ENCODE data around the gene PQBP1. TPM values are rescaled to one million over a fixed set of nuclear protein-coding genes. Genes with fewer than 3 reads are reported as not detected.
A peak's percentile ranks its signal among the peaks of the same experiment; 100 is the strongest.

PQBP1 gene
- total and polyA plus RNA-seq, 5 donors from 2014 or later: 70.0 to 98.9 (median 93.0) TPM

- peak overlapping the region in 2 of 3 donors; percentile 26 to 68 for H3K27ac Mint-ChIP-seq
- Histone ChIP-seq H3K27ac (ENCODE audit: insufficient read depth, low read length, poor library complexity, severe bottlenecking) (no peak overlapping the region), H3K9me3 (ENCODE audit: control insufficient read depth in 2 of 2, low read length in 2 of 2) (no peaks in the 10 kb centered on the region), H3K4me3 (ENCODE audit: low read depth, low read length) (no peak overlapping the region), H3K27me3 (ENCODE audit: control insufficient read depth, insufficient read depth, low read length) (no peaks in the 10 kb centered on the region), H3K4me1 (ENCODE audit: control insufficient read depth, insufficient read depth, low read length, poor library complexity, severe bottlenecking) (peaks cover 10% of the 10 kb centered on the region), H3K36me3 (ENCODE audit: control insufficient read depth, insufficient read depth, low read length) (peaks cover 36% of the 10 kb centered on the region)
- peaks cover 0 to 27% (median 3%) of the 10 kb centered on the region in 4 donors for H3K4me1 Mint-ChIP-seq
- no peaks in the 10 kb centered on the region for H3K27me3 Mint-ChIP-seq
- ATAC-seq (ENCODE audit: low read depth in 2 of 2) (no peak), DNase-seq (no peak)
- H3K9me3 Mint-ChIP-seq: no peaks in the 10 kb centered on the region
- H3K36me3 Mint-ChIP-seq: peaks cover 15% of the 10 kb centered on the region
- H3K4me3 Mint-ChIP-seq: no peak overlapping the region
Measured at GRCh38 chrX:48902135-48902534, 4.4 kb downstream of the PQBP1 start.

GRCh38 chrX:48902776-48903175, 5.0 kb downstream of the PQBP1 start:
- ATAC-seq (ENCODE audit: low read depth in 2 of 2): no peak
- Histone ChIP-seq H3K9me3 (ENCODE audit: control insufficient read depth in 2 of 2, low read length in 2 of 2) (no peaks in the 10 kb centered on the region), H3K27me3 (ENCODE audit: control insufficient read depth, insufficient read depth, low read length) (no peaks in the 10 kb centered on the region), H3K27ac (ENCODE audit: insufficient read depth, low read length, poor library complexity, severe bottlenecking) (no peak overlapping the region), H3K36me3 (ENCODE audit: control insufficient read depth, insufficient read depth, low read length) (peaks cover 36% of the 10 kb centered on the region), H3K4me1 (ENCODE audit: control insufficient read depth, insufficient read depth, low read length, poor library complexity, severe bottlenecking) (peaks cover 10% of the 10 kb centered on the region), H3K4me3 (ENCODE audit: low read depth, low read length) (no peak overlapping the region)
- no peak overlapping the region for H3K4me3 Mint-ChIP-seq
- H3K36me3 Mint-ChIP-seq: peaks cover 15% of the 10 kb centered on the region
- no peak for DNase-seq
- H3K4me1 Mint-ChIP-seq: peaks cover 0 to 22% (median 3%) of the 10 kb centered on the region in 4 donors
- no peaks in the 10 kb centered on the region for H3K27me3 Mint-ChIP-seq
- H3K9me3 Mint-ChIP-seq: no peaks in the 10 kb centered on the region
- peak overlapping the region in 2 of 3 donors; percentile 36 to 68 for H3K27ac Mint-ChIP-seq

DNA sequence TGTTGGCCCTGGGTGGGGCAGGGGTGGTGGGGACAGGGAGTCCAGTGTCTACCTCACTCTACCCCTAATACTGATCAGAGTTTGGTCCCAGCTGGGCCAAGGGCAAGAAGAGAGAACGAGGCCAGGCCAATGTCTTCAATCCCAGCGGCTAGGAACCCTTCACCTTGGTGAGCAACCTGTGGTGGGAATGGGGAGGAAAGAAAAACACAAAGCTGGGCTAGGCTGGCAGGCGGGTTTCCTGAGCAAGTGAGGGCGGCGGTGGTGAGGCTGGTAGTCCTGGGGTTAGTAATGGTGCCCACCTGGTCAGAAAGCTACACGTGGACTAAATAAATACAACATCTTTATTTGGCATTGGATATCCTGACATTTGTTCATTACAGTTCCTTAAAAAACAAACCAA, 5.6 kb downstream of the PQBP1 start:
- peaks cover 36% of the 10 kb centered on the region for H3K36me3 ChIP-seq (ENCODE audit: control insufficient read depth, insufficient read depth, low read length)
- no peak overlapping the region for H3K27ac ChIP-seq (ENCODE audit: insufficient read depth, low read length, poor library complexity, severe bottlenecking)
- H3K4me3 ChIP-seq (ENCODE audit: low read depth, low read length): no peak overlapping the region
- ATAC-seq (ENCODE audit: low read depth in 2 of 2): no peak
- Mint-ChIP-seq H3K36me3 (peaks cover 15% of the 10 kb centered on the region), H3K27ac (peak overlapping the region in 1 of 3 donors; percentile 43), H3K4me3 (peak overlapping the region in 1 of 4 donors; percentile 53), H3K4me1 (peaks cover 0 to 17% (median 3%) of the 10 kb centered on the region in 4 donors), H3K27me3 (no peaks in the 10 kb centered on the region), H3K9me3 (peaks cover 0 to 2% (median 0%) of the 10 kb centered on the region in 7 donors)
- H3K4me1 ChIP-seq (ENCODE audit: control insufficient read depth, insufficient read depth, low read length, poor library complexity, severe bottlenecking): peaks cover 10% of the 10 kb centered on the region
- no peaks in the 10 kb centered on the region for H3K27me3 ChIP-seq (ENCODE audit: control insufficient read depth, insufficient read depth, low read length)
- no peaks in the 10 kb centered on the region for H3K9me3 ChIP-seq (ENCODE audit: control insufficient read depth in 2 of 2, low read length in 2 of 2)
- no peak for DNase-seq

DNA sequence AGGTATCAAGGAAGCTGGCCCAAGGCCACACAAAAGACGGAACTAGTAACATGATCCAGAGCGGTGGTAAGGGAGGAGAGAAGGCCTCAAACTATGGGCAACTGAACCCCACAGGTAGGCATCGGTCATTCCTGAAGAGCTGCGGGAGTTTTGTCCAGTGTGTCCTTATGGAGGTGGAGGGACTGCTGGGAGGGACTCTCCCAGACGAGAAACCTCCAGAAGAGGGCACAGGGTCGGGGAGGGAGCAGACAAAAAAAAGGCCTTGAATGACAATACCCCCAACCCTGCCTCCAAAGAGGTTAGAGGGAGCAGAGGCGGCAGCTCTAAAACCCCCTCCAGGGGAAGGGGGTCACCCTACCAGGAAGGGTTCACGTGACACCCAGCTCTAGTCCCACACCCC, 6.5 kb downstream of the PQBP1 start:
- peaks cover 36% of the 10 kb centered on the region for H3K36me3 ChIP-seq (ENCODE audit: control insufficient read depth, insufficient read depth, low read length)
- no peak overlapping the region for H3K27ac ChIP-seq (ENCODE audit: insufficient read depth, low read length, poor library complexity, severe bottlenecking)
- Mint-ChIP-seq H3K27ac (no peak overlapping the region), H3K9me3 (peaks cover 0 to 2% (median 0%) of the 10 kb centered on the region in 7 donors), H3K27me3 (no peaks in the 10 kb centered on the region), H3K36me3 (peaks cover 20% of the 10 kb centered on the region), H3K4me1 (peaks cover 0 to 16% (median 3%) of the 10 kb centered on the region in 4 donors), H3K4me3 (peak overlapping the region in 1 of 4 donors; percentile 53)
- no peak for ATAC-seq (ENCODE audit: low read depth in 2 of 2)
- H3K27me3 ChIP-seq (ENCODE audit: control insufficient read depth, insufficient read depth, low read length): no peaks in the 10 kb centered on the region
- no peaks in the 10 kb centered on the region for H3K9me3 ChIP-seq (ENCODE audit: control insufficient read depth in 2 of 2, low read length in 2 of 2)
- no peak overlapping the region for H3K4me3 ChIP-seq (ENCODE audit: low read depth, low read length)
- H3K4me1 ChIP-seq (ENCODE audit: control insufficient read depth, insufficient read depth, low read length, poor library complexity, severe bottlenecking): peaks cover 6% of the 10 kb centered on the region
- DNase-seq: no peak

- Histone ChIP-seq H3K36me3 (ENCODE audit: control insufficient read depth, insufficient read depth, low read length) (peaks cover 32% of the 10 kb centered on the region), H3K4me3 (ENCODE audit: low read depth, low read length) (no peak overlapping the region)
- peaks cover 20% of the 10 kb centered on the region for H3K36me3 Mint-ChIP-seq
Measured at GRCh38 chrX:48904626-48905025, 6.9 kb downstream of the PQBP1 start.

DNA sequence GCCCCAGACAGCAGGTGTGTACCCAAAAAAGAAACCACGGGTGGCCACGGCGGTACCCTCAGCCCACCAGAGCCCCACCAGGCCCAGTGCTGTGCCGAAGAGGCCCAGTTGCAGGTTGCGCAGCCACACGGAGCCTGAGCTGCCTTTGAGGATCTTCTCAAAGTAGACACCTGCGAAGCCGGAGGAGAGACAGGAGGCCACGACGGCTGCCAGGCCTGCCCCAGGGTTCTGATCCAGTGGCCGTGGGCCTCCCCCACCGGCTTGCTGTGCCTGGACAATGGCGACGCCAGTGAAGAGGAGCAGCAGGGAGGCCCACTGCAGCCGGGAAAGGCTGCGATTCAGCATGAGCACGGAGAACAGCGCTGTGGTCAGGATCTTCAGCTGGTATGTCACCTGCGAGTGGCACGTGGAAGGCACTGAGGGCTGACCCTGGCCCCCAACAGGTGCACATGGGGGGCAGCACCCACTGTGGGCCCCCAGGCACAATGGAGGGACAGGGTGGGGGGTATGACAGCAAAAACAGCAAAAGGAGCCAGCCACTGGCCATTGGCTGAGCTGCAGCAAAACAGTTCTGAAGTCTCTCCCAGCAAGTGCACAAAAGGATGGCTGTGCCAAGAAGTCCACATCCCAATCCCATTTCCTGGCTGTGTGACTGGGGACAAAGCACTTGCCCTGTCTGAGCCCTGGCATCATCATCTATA, 7.5 kb downstream of the PQBP1 start:
- Mint-ChIP-seq H3K27me3 (no peaks in the 10 kb centered on the region), H3K4me3 (peak overlapping the region in 1 of 4 donors; percentile 38), H3K9me3 (peaks cover 0 to 2% (median 0%) of the 10 kb centered on the region in 7 donors)

More at GRCh38 chrX:48904626-48905025, 6.9 kb downstream of the PQBP1 start:
- Histone ChIP-seq H3K4me1 (ENCODE audit: control insufficient read depth, insufficient read depth, low read length, poor library complexity, severe bottlenecking) (peaks cover 2% of the 10 kb centered on the region), H3K27me3 (ENCODE audit: control insufficient read depth, insufficient read depth, low read length) (no peaks in the 10 kb centered on the region), H3K27ac (ENCODE audit: insufficient read depth, low read length, poor library complexity, severe bottlenecking) (no peak overlapping the region), H3K9me3 (ENCODE audit: control insufficient read depth in 2 of 2, low read length in 2 of 2) (no peaks in the 10 kb centered on the region)
- no peak for ATAC-seq (ENCODE audit: low read depth in 2 of 2)
- peaks cover 0 to 2% (median 0%) of the 10 kb centered on the region in 7 donors for H3K9me3 Mint-ChIP-seq
- peak overlapping the region in 1 of 3 donors; percentile 86 for H3K27ac Mint-ChIP-seq
- DNase-seq: no peak
- peaks cover 0 to 13% (median 3%) of the 10 kb centered on the region in 4 donors for H3K4me1 Mint-ChIP-seq
- H3K4me3 Mint-ChIP-seq: no peak overlapping the region
- H3K27me3 Mint-ChIP-seq: no peaks in the 10 kb centered on the region

DNA sequence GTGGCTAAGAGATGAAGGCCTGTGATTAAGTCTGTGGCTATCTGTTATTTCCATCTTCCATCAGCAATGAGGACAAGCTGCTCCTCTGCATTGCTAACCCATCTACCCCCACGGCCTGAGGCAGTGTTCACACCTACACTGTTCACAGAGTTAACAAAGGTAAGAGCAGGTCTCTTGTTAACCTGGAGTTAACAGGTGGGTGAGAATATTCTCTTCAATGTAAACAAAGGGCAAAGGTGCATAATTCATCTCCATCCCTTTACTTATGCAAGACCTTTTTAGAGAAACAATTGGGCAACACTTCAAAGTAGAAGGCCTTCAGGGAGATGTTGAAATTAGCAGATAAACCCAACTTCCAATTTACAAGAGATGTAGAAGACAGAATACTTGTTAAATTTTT, 10.9 kb downstream of the PQBP1 start:
- Histone ChIP-seq H3K9me3 (ENCODE audit: control insufficient read depth in 2 of 2, low read length in 2 of 2) (no peaks in the 10 kb centered on the region), H3K4me3 (ENCODE audit: low read depth, low read length) (no peak overlapping the region), H3K27ac (ENCODE audit: insufficient read depth, low read length, poor library complexity, severe bottlenecking) (no peak overlapping the region), H3K27me3 (ENCODE audit: control insufficient read depth, insufficient read depth, low read length) (no peaks in the 10 kb centered on the region), H3K36me3 (ENCODE audit: control insufficient read depth, insufficient read depth, low read length) (peaks cover 19% of the 10 kb centered on the region), H3K4me1 (ENCODE audit: control insufficient read depth, insufficient read depth, low read length, poor library complexity, severe bottlenecking) (peaks cover 10% of the 10 kb centered on the region)
- peak overlapping the region in 1 of 4 donors; percentile 23 for H3K4me3 Mint-ChIP-seq
- peak overlapping the region in 2 of 3 donors; percentile 56 to 70 for H3K27ac Mint-ChIP-seq
- peaks cover 0 to 36% (median 17%) of the 10 kb centered on the region in 4 donors for H3K4me1 Mint-ChIP-seq
- ATAC-seq (ENCODE audit: low read depth in 2 of 2) (no peak), DNase-seq (no peak)
- H3K9me3 Mint-ChIP-seq: peaks cover 0 to 2% (median 0%) of the 10 kb centered on the region in 7 donors
- peaks cover 11% of the 10 kb centered on the region for H3K27me3 Mint-ChIP-seq
- H3K36me3 Mint-ChIP-seq: peaks cover 22% of the 10 kb centered on the region

More for the DNA sequence above, 7.5 kb downstream of the PQBP1 start:
- Histone ChIP-seq H3K9me3 (ENCODE audit: control insufficient read depth in 2 of 2, low read length in 2 of 2) (no peaks in the 10 kb centered on the region), H3K36me3 (ENCODE audit: control insufficient read depth, insufficient read depth, low read length) (peaks cover 32% of the 10 kb centered on the region), H3K27me3 (ENCODE audit: control insufficient read depth, insufficient read depth, low read length) (no peaks in the 10 kb centered on the region), H3K4me3 (ENCODE audit: low read depth, low read length) (no peak overlapping the region), H3K4me1 (ENCODE audit: control insufficient read depth, insufficient read depth, low read length, poor library complexity, severe bottlenecking) (no peaks in the 10 kb centered on the region), H3K27ac (ENCODE audit: insufficient read depth, low read length, poor library complexity, severe bottlenecking) (no peak overlapping the region)
- peaks cover 20% of the 10 kb centered on the region for H3K36me3 Mint-ChIP-seq
- no peak overlapping the region for H3K27ac Mint-ChIP-seq
- DNase-seq (no peak), ATAC-seq (ENCODE audit: low read depth in 2 of 2) (no peak)
- peaks cover 0 to 11% (median 3%) of the 10 kb centered on the region in 4 donors for H3K4me1 Mint-ChIP-seq

Measured in CD4-positive, CD25-positive, alpha-beta regulatory T cell (primary cell).